Measurements from ENCODE around the gene SORBS1. TPM values are rescaled to one million over a fixed set of nuclear protein-coding genes. Genes with fewer than 3 reads are reported as not detected.

SORBS1 gene
- total and polyA plus RNA-seq, 4 donors, result 13.1 to 68.9 (median 44.0) TPM

DNA sequence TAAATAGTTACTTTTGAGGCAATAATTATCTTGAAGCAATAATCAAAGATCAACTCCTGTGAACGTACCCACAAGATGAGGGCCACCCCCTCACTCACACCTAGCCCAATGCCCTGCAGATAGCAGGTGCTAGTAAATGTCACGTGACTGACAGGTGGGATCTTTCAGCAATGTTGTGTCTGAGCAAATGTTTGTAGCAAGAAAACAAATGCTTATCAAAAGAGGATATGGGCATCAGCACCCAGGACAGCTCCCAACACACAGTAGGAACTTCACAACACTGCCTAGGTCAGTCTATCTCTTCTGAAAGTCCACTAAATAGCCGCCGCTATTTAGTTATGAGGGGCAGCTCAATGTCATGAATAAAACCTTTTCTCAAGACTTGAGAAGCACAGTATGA, 149.5 kb downstream of the SORBS1 start:
- Histone ChIP-seq H3K4me1 (ENCODE audit: control insufficient read depth in 5 of 5, insufficient read depth in 5 of 5, low read length in 5 of 5) (peaks cover 0 to 20% (median 0%) of the 10 kb centered on the region in 5 donors), H3K9me3 (ENCODE audit: control insufficient read depth in 4 of 4, insufficient read depth in 3 of 4, low read length in 3 of 4) (no peaks in the 10 kb centered on the region), H3K36me3 (ENCODE audit: control insufficient read depth in 4 of 4, insufficient read depth in 4 of 4, low read length in 4 of 4) (peaks cover 4 to 7% (median 6%) of the 10 kb centered on the region in 4 donors), H3K27me3 (ENCODE audit: control insufficient read depth in 3 of 3, insufficient read depth in 3 of 3, low read length in 2 of 3) (no peaks in the 10 kb centered on the region), H3K4me3 (no peak overlapping the region), H3K27ac (ENCODE audit: low read depth in 1 of 2, low read length in 1 of 2) (peak overlapping the region in 1 of 2 donors; percentile 42), H3K9ac (ENCODE audit: insufficient read depth in 1 of 2, low read length in 2 of 2) (no peak overlapping the region)
- ATAC-seq (ENCODE audit: insufficient read depth, low FRiP score) (no peak), DNase-seq (no peak)
- WGBS, 2 donors, result 92 to 93% methylated on average over 4 of the region's 4 CpGs
- TF ChIP-seq, protein P1, sequence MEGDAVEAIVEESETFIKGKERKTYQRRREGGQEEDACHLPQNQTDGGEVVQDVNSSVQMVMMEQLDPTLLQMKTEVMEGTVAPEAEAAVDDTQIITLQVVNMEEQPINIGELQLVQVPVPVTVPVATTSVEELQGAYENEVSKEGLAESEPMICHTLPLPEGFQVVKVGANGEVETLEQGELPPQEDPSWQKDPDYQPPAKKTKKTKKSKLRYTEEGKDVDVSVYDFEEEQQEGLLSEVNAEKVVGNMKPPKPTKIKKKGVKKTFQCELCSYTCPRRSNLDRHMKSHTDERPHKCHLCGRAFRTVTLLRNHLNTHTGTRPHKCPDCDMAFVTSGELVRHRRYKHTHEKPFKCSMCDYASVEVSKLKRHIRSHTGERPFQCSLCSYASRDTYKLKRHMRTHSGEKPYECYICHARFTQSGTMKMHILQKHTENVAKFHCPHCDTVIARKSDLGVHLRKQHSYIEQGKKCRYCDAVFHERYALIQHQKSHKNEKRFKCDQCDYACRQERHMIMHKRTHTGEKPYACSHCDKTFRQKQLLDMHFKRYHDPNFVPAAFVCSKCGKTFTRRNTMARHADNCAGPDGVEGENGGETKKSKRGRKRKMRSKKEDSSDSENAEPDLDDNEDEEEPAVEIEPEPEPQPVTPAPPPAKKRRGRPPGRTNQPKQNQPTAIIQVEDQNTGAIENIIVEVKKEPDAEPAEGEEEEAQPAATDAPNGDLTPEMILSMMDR (IDR thresholded peaks at IDR 0.05; ENCODE audit: control extremely low read depth, extremely low read depth), result no peak

DNA sequence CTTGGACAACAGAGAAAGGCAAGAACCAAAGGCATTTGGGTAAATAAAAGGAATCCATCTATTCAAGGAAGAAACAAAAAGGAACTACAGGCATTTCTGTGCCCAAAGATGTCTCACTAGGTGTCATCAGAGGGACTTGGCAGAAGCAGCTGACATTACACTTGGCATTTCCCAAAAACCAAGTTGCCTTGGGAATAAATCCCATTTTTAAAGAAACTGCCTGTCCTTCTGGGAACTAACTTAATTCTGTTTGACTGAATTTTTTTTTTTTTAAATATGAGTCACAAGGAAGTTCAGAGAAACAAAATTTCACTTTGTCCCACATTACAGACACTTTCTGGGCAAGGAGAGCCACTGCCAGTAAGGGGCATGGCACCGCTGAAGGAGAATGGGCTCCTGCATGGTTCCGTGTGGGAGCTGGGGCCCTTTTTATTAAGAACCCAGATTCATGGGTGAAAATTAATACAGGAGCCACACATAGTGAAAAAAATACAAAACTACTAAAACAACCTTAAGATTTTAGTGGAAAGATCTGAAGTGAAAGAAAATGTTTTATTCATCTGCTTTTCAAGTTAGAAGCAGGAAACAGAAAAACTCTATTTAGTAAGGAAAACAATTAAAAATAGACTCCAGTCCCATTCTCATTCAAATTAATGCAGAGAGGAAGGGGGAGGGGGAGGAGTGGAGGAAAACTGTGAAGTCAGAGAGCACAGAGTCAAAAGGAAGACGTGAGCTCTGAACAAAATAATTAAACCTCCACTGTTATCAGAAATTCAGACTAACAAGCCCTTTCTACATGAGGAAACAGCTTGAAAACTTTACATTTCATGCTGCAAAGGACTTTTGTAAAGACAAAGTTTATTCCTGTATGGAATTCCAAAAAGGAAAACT, 151.9 kb downstream of the SORBS1 start:
- TF ChIP-seq, protein P1 (IDR thresholded peaks at IDR 0.05; ENCODE audit: control extremely low read depth, extremely low read depth), result no peak
- H3K27ac ChIP-seq (ENCODE audit: low read depth in 1 of 2, low read length in 1 of 2), result peak overlapping the region; percentile 54 to 94
- H3K4me3 ChIP-seq, result no peak overlapping the region
- peak; percentile 67 for ATAC-seq (ENCODE audit: insufficient read depth, low FRiP score)
- peaks cover 3 to 12% (median 9%) of the 10 kb centered on the region in 4 donors for H3K36me3 ChIP-seq (ENCODE audit: control insufficient read depth in 4 of 4, insufficient read depth in 4 of 4, low read length in 4 of 4)
- H3K27me3 ChIP-seq (ENCODE audit: control insufficient read depth in 3 of 3, insufficient read depth in 3 of 3, low read length in 2 of 3), result no peaks in the 10 kb centered on the region
- 45 to 49% methylated on average over 3 of the region's 3 CpGs for WGBS, 2 donors
- H3K9ac ChIP-seq (ENCODE audit: insufficient read depth in 1 of 2, low read length in 2 of 2), result no peak overlapping the region
- DNase-seq, result no peak
- peaks cover 0 to 26% (median 0%) of the 10 kb centered on the region in 5 donors for H3K4me1 ChIP-seq (ENCODE audit: control insufficient read depth in 5 of 5, insufficient read depth in 5 of 5, low read length in 5 of 5)
- H3K9me3 ChIP-seq (ENCODE audit: control insufficient read depth in 4 of 4, insufficient read depth in 3 of 4, low read length in 3 of 4), result peaks cover 0 to 1% (median 0%) of the 10 kb centered on the region in 4 donors

DNA sequence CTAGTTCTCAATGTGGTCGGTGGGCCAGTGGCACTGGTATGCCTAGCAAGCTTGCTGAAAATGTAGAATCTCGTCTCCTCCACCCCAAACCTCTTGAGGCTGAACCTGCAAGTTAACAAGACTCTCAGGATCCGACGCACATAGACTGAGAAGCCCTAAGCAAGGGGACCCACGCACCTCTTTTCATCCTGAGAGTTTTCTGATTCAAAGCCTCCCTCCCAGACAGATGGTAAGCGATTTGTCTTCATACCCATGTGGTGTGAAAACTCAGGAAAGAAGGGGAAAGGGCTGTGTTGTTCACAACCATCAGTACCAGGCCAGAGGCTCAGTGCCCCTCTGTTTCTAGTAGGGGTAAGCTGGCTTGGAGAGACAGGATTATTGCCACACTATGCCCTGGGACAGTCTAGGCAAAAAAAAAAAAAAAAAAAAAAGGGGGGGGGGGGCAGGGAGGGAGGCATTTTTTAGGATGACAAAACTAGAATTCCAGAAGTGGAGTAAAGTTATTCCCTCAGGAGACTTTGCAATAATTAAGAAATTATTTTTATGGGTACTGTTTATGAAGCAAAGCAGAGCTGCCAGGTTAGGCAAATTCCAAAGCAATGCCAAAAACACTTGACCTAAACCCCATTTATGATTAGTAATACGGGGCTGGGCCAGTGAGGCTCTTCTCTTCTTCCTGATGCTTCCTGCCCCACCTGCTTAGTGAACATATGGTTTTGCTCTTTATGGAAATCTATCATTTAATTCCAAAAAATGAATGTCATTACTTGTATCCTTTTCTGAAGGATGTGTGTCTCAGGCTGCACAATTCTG, 152.8 kb downstream of the SORBS1 start:
- TF ChIP-seq, protein P1 (IDR thresholded peaks at IDR 0.05; ENCODE audit: control extremely low read depth, extremely low read depth), result no peak
- WGBS, 2 donors, result 79 to 85% methylated on average over 7 of the region's 7 CpGs
- no peak overlapping the region for H3K4me3 ChIP-seq
- DNase-seq (no peak), ATAC-seq (ENCODE audit: insufficient read depth, low FRiP score) (peak; percentile 56)
- peaks cover 1 to 12% (median 7%) of the 10 kb centered on the region in 4 donors for H3K36me3 ChIP-seq (ENCODE audit: control insufficient read depth in 4 of 4, insufficient read depth in 4 of 4, low read length in 4 of 4)
- H3K4me1 ChIP-seq (ENCODE audit: control insufficient read depth in 5 of 5, insufficient read depth in 5 of 5, low read length in 5 of 5), result peaks cover 0 to 26% (median 0%) of the 10 kb centered on the region in 5 donors
- H3K27me3 ChIP-seq (ENCODE audit: control insufficient read depth in 3 of 3, insufficient read depth in 3 of 3, low read length in 2 of 3), result no peaks in the 10 kb centered on the region
- H3K27ac ChIP-seq (ENCODE audit: low read depth in 1 of 2, low read length in 1 of 2), result peak overlapping the region; percentile 18 to 94
- H3K9me3 ChIP-seq (ENCODE audit: control insufficient read depth in 4 of 4, insufficient read depth in 3 of 4, low read length in 3 of 4), result peaks cover 0 to 1% (median 0%) of the 10 kb centered on the region in 4 donors
- H3K9ac ChIP-seq (ENCODE audit: insufficient read depth in 1 of 2, low read length in 2 of 2), result no peak overlapping the region

Measured in lung (tissue), 12 donors.